ENCODE measurements around the gene IMPDH1. TPM values are rescaled to one million over a fixed set of nuclear protein-coding genes. Genes with fewer than 3 reads are reported as not detected.

Gene IMPDH1
- total RNA-seq, 4 donors from 2014 or later = 30.2 to 53.7 (median 41.6) TPM

GRCh38 chr7:128408709-128409595 lies 830 bp downstream of the IMPDH1 start:
- Histone ChIP-seq H3K4me1 (peaks cover 47 to 67% (median 50%) of the 10 kb centered on the region in 3 donors), H3K4me3 (peak overlapping the region; percentile 48 to 88 (median 66)), H3K27me3 (peaks cover 0 to 4% (median 0%) of the 10 kb centered on the region in 4 donors), H3K9me3 (no peaks in the 10 kb centered on the region), H3K36me3 (peaks cover 0 to under 1% (median 0%) of the 10 kb centered on the region in 3 donors), H3K27ac (peak overlapping the region; percentile 86 to 94 (median 90))
- TF ChIP-seq CTCF (IDR thresholded peaks at IDR 0.05) = no peak
- peak in 1 of 4 donors; percentile 11 for TF ChIP-seq POLR2A (IDR thresholded peaks at IDR 0.05)
- no peak for DNase-seq
- 8 to 28% methylated on average over 2 to 8 of the region's 25 CpGs for WGBS, 2 donors
- intact Hi-C loops (cut with DNase I) = no loop called here

DNA sequence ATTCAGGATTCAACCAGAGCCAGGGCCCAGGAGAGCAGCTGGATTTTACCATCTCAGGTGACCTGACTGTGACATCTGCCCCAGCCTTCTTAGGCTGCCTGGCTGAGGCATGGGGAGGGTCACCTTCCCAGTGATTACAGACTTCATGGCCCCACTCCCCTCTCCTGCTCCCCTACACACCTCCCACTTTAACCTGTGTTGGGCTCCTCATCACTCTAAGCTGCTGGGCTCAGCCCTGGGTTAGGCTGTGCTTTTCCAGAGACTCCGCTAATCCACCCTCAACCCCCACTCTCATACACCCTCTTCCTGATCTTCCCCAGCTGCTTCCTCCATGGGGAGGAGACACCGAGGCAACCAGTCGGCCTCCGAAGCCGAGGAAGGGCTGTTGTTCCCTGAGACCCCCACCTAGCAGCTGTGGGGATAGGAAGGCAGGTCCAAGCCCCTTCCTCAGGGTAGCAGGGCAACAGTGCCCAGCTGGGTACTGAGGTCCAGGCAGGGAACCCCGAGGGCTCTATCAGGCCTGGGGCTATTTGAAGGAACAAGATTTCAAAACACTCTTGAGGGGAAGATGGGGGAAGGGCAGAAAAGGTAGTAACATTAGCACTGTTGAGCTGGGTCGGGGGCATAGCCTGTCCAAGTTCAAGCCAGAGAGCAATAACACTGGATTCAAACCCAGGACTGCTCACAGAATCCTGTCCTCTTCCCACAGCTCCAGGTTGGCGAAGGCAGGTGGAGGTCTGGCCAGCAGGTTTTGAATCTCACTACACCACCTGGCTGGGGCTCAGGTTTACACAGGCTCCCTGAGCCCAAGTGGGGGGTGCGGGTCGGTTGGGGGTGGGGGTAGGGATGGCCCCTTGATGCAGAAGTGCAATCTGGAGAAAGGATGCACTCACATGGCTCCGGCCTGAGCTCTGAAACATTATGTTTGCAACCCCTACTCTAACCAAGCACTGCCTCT lies 1.8 kb downstream of the IMPDH1 start:
- H3K9me3 ChIP-seq = no peaks in the 10 kb centered on the region
- H3K27ac ChIP-seq = peak overlapping the region; percentile 86 to 94 (median 90)
- DNase-seq = no peak
- no peaks in the 10 kb centered on the region for H3K27me3 ChIP-seq
- TF ChIP-seq POLR2A (IDR thresholded peaks at IDR 0.05) = no peak
- no peak for TF ChIP-seq CTCF (IDR thresholded peaks at IDR 0.05)
- peaks cover 0 to 7% (median 0%) of the 10 kb centered on the region in 3 donors for H3K36me3 ChIP-seq
- H3K4me3 ChIP-seq = peak overlapping the region in 2 of 4 donors; percentile 77 to 88
- WGBS, 2 donors = 37 to 55% methylated on average over 4 of the region's 11 CpGs
- intact Hi-C loops (cut with DNase I) = no loop called here
- peaks cover 47 to 70% (median 50%) of the 10 kb centered on the region in 3 donors for H3K4me1 ChIP-seq

DNA sequence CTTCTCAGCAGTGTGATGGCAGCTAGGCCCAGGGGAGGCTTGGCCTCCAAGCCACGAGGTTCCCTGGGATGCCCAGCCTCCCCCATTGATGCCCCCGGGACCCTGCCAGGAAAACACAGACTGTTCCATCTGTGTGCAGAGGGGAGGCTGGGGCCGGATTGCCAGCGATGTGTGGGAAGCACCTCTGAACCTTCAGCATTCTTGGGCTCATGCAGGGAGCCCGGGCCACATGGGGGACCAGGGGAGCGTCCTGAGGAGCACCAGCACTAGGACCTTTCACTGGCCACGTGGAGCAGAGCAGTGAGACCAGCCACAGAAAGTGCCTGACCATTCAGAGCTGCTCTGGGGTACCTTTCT lies 2.6 kb downstream of the IMPDH1 start:
- Histone ChIP-seq H3K27me3 (no peaks in the 10 kb centered on the region), H3K27ac (peak overlapping the region in 3 of 4 donors; percentile 88 to 94 (median 93)), H3K9me3 (no peaks in the 10 kb centered on the region), H3K36me3 (peaks cover 0 to 11% (median 0%) of the 10 kb centered on the region in 3 donors), H3K4me1 (peaks cover 47 to 70% (median 50%) of the 10 kb centered on the region in 3 donors), H3K4me3 (no peak overlapping the region)
- DNase-seq = no peak
- TF ChIP-seq POLR2A (IDR thresholded peaks at IDR 0.05) = no peak
- WGBS, 2 donors = 80% methylated on average over 2 of the region's 7 CpGs; no CpG with 5 or more reads in 1 of the 2 donors
- intact Hi-C loops (cut with DNase I) = no loop called here

- H3K27me3 ChIP-seq = no peaks in the 10 kb centered on the region
- peak overlapping the region; percentile 46 to 94 (median 90) for H3K27ac ChIP-seq
- H3K36me3 ChIP-seq = peaks cover 0 to 13% (median 0%) of the 10 kb centered on the region in 3 donors
- peak overlapping the region; percentile 57 to 90 (median 66) for H3K4me3 ChIP-seq
- 52 to 54% methylated on average over 11 to 13 of the region's 17 CpGs for WGBS, 2 donors
- TF ChIP-seq CTCF (IDR thresholded peaks at IDR 0.05) (no peak), POLR2A (IDR thresholded peaks at IDR 0.05) (no peak)
- no peaks in the 10 kb centered on the region for H3K9me3 ChIP-seq
- peaks cover 47 to 70% (median 50%) of the 10 kb centered on the region in 3 donors for H3K4me1 ChIP-seq
- DNase-seq = no peak
- intact Hi-C loops (cut with DNase I) = no loop called here
Observed at GRCh38 chr7:128406314-128407232, 3.2 kb downstream of the IMPDH1 start.
